Amygdala (tissue), 56 donors: Measurements from ENCODE around the gene FAM181A.

Experiments
- DNase-seq, 56 donors: peaks; one replicate each; lab custom pipeline; 2025; lab: John Stamatoyannopoulos, UW

FAM181A gene

DNA sequence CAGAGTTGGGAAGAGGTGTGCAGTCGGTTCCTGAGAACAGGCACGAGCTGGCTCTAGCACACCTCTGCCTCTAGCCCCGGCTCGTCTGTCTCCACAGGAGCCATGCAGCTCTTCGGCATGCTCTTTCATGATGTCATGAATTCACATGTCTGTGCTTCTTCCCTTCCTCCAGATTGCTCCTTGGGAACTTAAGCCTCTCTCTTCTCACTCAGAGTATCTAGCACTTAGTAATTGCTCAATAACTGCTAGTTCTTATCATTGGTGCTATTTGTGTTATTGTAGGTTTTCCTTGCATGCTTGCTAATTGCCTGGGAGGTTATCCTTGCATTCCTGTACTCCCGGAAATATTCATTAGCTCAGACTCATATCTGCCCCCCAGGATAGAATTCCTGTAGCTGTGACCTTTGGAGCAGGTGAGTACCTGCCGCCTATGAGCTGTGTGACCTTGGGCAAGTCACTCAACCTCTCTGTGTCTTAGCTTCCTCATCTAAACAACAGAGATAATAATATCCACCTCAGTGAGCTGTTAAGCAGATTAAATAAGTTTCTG is 19.5 kb downstream of the FAM181A start:
- DNase-seq = no peak

DNA sequence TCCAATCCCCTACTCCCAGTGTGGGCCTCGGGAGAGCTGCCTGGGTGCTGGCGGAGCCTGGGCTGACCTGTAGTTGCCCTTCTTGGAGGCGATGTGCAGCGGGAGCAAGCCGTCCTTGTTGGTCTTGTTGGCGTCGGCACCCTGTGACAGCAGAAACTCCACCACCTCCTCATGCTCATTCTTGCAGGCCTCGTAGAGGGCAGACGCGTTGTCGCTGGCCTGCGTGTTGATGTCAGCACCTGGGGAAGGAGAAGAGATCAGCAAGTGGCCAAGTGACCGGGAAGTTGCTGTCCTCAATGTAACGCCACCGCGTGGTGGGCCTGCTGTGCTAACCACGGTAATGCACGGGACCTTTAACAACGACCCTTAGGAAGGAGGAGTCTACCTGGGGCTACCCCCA is 20.1 kb downstream of the FAM181A start:
- DNase-seq = no peak

DNA sequence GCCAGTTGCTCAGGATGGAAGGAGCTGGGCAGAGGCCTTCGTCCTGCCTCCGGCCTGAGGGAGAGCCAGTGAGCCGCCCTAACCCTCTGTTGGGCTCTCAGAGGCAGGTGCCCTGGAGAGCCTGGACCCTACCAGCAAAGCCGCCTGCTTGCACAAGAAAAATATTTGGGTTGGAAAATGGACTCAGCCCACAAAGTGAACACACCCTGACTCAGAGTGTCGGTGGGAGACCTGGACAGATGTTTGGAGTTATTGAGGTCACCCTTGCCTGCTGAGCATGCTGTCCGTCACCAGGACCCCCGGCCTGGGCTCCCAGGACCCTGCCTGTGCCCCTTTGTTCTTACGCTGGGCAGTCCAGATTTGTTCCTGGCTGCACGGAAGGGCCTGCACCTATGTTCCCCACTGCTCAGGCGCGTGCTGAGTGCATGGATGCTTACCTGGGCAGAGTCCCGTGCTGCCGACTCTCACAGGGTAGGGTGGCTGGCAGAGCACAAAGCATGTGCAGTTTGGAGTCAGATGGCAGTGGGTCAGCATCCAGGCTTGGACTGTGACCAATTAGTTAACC is 22.4 kb downstream of the FAM181A start:
- DNase-seq = no peak

DNA sequence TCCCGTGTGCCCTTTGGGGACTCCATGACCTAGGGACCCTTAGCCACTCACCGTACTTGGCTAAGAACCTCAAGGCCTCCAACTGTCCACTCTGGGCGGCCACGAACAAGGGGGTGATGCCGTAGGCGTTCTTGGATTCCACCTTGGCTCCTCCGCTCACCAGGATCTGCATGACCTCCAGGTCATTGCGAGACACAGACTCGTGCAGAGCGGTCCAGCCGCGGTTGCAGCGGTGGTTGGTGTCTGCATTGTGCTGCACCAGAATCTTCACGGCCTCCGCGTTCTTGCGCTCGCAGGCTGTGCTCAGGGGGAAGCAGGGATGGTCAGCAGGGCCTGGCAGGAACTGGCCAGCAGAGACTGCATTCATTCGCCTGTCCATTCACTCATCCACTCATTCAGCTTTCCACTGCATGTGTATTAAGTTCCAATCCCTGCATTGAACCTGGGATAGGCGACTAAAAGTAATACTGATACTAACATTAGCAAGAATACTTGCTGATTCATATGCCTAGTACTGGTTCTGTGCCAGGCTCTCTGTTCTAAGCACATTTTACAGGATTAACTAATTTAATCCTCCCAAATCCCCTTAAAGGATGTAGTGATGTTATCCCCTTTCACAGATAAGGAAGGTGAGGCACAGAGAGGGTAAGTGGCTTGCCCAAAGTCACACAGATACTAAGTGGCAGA is 23.9 kb downstream of the FAM181A start:
- no peak for DNase-seq

GRCh38 chr14:93951635-93952540 is 24.7 kb downstream of the FAM181A start:
- no peak for DNase-seq

DNA sequence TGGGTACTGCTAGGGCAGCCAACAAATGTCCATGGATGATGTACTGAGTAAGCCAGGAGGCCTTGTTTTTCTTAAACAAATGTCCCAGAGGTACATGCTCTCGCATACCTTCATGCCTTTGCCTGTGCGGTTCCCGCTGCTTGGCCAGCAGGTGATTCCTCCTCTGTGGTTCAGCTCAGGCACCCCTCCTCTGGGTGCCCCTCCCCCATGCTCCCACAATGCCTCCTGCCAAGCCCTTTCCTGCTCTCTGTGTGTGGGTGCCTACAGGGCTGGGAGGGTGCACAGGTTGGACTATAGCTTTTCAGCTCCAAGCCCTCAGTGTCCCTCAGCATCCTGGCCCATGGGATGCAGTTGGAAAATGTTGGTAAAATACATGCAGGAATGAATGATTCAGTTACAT is 25.7 kb downstream of the FAM181A start:
- no peak for DNase-seq

DNA sequence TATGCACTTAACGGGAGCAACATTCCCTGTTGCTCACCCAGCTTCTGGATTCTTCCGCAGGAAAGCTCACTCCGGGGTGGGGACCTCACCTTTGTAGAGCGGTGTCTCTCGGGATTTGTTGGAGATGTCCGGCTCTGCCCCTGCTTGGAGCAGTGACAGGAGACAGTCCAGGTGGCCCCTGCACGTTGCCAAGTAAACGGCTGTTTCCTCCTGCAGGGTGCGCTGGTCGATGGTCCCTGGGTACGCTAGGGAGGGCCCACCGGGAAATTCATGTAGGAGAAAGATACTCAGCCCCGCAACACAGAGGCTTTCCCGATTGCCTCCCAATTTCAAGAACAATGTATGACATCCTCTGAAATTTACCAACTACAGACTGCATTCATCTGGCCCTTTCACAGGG is 26.1 kb downstream of the FAM181A start:
- DNase-seq = no peak

GRCh38 chr14:93953739-93954515 is 26.8 kb downstream of the FAM181A start:
- DNase-seq = no peak

DNA sequence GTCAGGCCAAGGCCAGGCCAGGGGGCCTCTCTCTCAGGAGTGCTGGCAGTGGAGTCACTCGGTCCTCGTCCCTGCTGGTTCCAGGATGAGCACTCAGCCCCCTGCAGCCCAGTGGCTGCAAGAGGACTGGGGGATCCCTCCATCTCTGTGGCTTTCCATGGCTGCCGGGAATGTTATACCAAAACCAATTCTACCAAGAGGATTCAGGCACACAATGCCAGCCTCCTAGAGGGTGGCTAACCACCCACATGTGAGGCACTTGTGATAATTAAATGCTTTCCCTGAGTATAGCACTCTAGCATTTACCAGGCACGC is 27.3 kb downstream of the FAM181A start:
- DNase-seq = no peak

- peak in 5 of 56 donors; percentile 15 to 30 (median 16) for DNase-seq
Observed at GRCh38 chr14:93954900-93955849, 28.0 kb downstream of the FAM181A start.

DNA sequence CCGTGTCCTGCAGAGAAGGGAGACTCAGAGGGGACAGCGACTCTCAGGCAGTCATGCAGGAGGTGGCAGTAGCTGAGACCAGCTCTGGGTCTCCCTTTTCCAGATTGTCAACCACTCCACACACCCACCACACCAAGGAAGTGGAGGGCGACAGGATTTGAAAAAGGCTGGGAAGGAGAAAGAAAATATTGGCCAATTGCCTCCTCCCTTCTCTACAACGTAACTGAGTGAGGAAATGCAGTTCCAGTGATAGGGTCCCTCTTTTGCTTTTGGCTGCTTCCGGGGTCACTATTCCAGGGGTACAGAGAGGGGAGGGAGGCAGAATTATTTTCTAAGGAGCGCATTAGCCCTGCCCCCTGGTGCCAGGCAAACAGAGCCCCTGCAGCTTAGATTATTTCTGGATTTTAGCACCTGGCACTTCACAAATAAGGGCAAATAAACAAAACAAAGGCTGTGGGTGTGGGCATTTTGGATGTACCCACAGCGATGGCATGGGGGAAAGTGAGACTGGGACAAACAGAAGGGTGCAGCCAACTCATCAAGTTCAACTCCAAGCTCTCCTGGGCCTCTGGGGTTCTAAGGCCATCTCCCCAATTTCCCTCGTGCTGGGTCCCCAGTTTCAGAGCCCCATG is 28.8 kb downstream of the FAM181A start:
- DNase-seq = no peak

DNA sequence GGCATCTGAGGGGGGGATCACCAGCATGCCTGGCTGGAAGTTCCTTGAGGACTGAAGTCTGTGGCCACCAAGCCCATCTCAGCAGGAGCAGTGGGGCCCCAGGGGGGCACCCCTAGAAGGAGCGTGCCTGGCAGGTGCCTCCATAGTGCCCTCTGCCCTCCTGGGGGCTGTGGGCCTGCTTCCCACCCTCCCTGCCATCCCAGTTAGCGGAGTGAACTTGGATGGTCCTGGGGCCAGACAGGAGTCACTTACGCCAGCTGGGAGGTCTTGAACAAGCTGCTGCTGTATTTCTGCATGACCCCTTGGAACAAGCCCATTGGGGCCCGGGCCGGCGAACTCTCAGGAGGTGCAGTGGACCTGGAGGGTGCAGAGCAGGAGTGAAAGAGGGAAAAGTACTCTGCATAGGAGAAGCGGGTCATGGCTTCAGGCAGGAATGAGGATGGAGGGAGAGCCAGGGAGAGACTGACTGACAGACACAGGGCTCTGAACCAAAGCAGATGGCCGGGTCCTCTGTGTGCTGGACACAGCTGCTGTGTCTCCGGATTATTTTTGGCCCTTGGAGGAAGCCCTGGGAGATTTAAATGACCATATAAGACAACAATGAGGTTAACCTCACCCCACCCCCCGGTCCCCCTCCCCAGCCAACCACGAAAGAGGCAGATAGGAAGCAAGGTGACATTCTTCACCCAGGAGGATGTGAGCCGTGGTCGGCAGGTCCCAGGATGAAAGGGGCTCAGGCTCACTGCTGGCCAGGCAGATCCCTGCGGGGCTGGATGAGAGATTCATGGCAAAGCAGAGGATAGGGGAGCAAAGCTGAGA is 29.6 kb downstream of the FAM181A start:
- no peak for DNase-seq

- no peak for DNase-seq
Observed at GRCh38 chr14:93957333-93957710, 30.2 kb downstream of the FAM181A start.

- DNase-seq = no peak
Observed at GRCh38 chr14:93957751-93958566, 30.8 kb downstream of the FAM181A start.

- no peak for DNase-seq
Observed at GRCh38 chr14:93958567-93959238, 31.6 kb downstream of the FAM181A start.

- peak in 3 of 56 donors; percentile 13 to 41 (median 18) for DNase-seq
Observed at GRCh38 chr14:93959239-93960107, 32.3 kb downstream of the FAM181A start.
